Skin epidermis (tissue), 12 donors: ENCODE results near the gene PKP3.
"Not testable (repeated sequence)": the region's sequence is repeated elsewhere in the genome, so short reads cannot be mapped to it uniquely, and the experiment has no call there.

Experiments
- H3K27ac ChIP-seq, 21 experiments: fragments of 200-600 bp; sonication (generic) in 11 of 21; one replicate each; pipeline ENCODE4 v1.5.0; 2020; ENCODE audit warnings: mild to moderate bottlenecking in 3 of 21, inconsistent platforms in 2 of 21, moderate library complexity in 2 of 21
- H3K4me3 ChIP-seq, 7 experiments: fragments of 200-600 bp; sonication (generic) in 2 of 7; one replicate each; pipeline ENCODE4 v1.5.0; 2020; ENCODE audit warnings: inconsistent platforms in 2 of 7, mild to moderate bottlenecking in 2 of 7, moderate library complexity in 1 of 7

The PKP3 gene, protein sequence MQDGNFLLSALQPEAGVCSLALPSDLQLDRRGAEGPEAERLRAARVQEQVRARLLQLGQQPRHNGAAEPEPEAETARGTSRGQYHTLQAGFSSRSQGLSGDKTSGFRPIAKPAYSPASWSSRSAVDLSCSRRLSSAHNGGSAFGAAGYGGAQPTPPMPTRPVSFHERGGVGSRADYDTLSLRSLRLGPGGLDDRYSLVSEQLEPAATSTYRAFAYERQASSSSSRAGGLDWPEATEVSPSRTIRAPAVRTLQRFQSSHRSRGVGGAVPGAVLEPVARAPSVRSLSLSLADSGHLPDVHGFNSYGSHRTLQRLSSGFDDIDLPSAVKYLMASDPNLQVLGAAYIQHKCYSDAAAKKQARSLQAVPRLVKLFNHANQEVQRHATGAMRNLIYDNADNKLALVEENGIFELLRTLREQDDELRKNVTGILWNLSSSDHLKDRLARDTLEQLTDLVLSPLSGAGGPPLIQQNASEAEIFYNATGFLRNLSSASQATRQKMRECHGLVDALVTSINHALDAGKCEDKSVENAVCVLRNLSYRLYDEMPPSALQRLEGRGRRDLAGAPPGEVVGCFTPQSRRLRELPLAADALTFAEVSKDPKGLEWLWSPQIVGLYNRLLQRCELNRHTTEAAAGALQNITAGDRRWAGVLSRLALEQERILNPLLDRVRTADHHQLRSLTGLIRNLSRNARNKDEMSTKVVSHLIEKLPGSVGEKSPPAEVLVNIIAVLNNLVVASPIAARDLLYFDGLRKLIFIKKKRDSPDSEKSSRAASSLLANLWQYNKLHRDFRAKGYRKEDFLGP

DNA sequence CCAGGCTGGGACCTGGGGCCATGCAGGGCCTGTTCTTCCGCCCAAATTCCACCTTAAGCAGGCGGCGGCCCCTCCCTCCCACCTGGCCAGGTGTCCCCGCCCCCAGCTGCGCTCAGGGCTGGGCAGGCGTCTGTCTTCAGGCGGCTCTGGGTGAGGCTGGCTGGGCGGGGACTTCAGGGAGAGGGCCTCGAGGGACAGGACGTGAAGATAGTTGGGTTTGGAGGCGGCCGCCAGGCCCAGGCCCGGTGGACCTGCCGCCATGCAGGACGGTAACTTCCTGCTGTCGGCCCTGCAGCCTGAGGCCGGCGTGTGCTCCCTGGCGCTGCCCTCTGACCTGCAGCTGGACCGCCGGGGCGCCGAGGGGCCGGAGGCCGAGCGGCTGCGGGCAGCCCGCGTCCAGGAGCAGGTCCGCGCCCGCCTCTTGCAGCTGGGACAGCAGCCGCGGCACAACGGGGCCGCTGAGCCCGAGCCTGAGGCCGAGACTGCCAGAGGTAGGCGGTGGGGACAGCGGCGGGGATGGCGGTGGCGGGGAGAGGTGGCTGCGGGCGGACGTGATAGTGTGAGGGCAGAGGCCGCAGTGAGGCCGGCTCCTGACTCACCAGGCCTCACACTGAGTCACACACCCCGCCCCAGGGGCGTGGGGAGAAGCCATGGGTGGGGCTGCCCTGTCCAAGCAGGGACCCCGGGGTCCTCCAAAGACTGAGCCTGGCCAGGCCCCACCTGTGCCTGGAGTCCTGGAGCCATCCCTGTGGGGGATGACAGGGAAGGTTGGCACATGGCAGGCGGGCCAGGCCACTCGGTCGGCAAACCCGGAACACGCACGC, at the start of gene PKP3:
Gene PKP3 (plus strand): TSS at position 176 of the 824 bp plus-strand sequence. CDS start 84 bp downstream, at position 260.
- H3K4me3 ChIP-seq = peak within 1 kb of the TSS; percentile 41 to 55 (median 49)
- peak within 1 kb of the TSS; percentile 63 to 97 (median 92) for H3K27ac ChIP-seq

GRCh38 chr11:344836-345578, 49.0 kb upstream of the PKP3 start:
- Histone ChIP-seq H3K27ac (no peak overlapping the region), H3K4me3 (no peak overlapping the region)

- Histone ChIP-seq H3K27ac (no peak overlapping the region), H3K4me3 (no peak overlapping the region)
Observed at GRCh38 chr11:346529-346928, 47.5 kb upstream of the PKP3 start.

DNA sequence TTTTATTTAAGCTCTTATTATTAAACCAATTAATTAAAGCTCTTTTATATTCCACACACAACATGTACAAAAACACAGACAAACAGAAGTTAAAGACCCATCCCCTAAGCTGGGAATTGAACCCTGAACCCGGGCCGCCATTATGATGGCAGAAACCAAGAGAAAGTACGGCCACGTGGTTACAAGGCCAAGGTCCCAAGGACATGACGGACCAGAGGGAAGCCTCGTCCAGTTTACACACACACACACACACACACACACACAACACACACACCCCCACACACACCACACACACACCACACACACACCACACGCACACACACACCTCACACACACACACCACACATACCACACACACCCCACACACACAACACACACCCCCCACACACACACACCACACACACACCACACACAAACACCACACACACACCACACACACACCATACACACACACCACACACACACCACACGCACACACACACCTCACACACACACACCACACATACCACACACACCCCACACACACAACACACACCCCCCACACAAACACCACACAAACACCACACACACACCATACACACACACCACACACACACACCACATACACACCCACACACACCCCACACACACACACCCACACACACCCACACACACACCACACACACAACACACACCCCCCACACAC, 44.6 kb upstream of the PKP3 start:
- not testable (repeated sequence) for H3K27ac ChIP-seq, H3K4me3 ChIP-seq

DNA sequence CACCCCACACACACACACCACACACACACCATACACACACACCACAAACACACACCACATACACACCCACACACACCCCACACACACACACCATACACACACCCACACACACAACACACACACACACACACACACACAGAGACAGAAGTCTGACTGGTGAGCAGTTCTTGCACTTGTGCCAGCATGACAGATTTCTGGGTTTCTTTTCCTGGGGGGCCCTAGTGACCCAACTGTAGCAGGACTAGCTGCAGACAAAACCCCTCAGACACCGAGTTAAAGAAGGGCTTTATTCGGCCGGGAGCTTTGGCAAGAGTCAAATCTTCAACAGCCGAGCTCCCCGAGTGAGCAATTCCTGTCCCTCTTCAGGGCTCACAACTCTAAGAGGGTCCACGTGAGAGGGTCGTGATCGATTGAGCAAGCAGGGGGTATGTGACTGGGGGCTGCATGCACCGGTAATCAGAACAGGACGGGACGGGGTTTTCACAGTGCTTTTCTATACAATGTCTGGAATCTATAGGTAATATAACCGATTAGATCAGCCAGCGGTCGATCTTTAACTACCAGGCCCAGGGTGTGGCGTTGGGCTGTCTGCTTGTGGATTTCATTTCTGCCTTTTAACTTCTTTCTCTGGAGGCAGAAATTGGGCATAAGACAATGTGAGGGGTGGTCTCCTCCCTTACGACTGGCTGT, 43.8 kb upstream of the PKP3 start:
- H3K27ac ChIP-seq = peak overlapping the region in 12 of 21 experiments; percentile 13 to 76 (median 38)
- not testable (repeated sequence) for H3K4me3 ChIP-seq

DNA sequence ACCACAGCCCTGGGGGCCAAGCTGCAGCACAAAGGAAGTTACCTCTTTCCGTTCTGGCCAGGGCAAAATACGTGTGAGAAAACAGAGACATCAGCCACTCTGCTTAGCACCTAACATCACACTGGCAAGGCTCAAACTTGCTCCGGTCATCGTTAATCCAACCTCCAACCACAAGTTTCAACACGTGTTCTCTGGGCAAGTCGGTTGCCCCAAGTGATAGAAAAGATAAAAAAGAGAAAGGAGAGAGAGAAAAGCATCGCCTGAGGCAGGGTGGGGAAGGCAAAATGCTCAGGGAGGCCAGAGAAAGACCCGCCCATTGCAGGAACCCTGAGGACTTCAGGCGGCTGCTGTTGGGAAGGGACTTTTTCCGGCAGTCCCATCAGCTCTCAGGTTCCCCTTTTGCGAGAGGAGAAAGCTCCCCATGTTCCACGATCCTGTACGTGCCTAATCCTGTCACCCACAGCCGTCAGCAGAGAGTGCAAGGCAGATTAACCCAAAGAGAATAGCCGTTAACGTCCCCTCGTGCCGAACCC, 43.2 kb upstream of the PKP3 start:
- Histone ChIP-seq H3K27ac (peak overlapping the region in 14 of 21 experiments; percentile 10 to 76 (median 38)), H3K4me3 (no peak overlapping the region)

- H3K4me3 ChIP-seq = no peak overlapping the region
- peak overlapping the region in 12 of 21 experiments; percentile 10 to 76 (median 42) for H3K27ac ChIP-seq
Observed at GRCh38 chr11:351411-351810, 42.6 kb upstream of the PKP3 start.

DNA sequence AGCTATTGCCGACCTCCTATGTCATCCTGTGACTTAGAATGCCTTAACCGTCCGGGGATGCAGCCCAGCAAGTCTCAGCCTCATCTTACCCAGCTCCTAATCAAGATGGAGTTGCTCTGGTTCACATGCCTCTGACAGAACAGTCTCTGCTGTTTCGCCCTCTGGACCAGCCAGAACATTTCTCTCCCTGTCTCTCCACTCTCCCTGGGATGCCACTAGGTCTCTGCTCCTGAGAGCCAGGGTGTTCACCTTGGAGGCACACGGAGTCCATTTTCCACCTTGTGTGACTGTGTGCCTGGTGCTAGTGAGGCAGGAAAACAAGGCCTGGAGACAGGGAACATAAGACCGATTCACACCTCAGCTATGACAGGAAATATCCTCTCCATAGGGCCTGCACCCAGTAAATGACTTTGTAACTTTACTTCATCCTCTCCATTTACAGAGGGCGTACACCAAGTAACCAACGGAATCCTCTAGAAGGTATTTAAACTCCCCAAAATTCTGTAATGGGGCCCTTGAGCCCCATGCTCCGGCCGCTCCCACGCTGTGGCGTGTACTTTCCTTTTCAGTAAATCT, 41.5 kb upstream of the PKP3 start:
- H3K27ac ChIP-seq = peak overlapping the region in 18 of 21 experiments; percentile 17 to 100 (median 94)

DNA sequence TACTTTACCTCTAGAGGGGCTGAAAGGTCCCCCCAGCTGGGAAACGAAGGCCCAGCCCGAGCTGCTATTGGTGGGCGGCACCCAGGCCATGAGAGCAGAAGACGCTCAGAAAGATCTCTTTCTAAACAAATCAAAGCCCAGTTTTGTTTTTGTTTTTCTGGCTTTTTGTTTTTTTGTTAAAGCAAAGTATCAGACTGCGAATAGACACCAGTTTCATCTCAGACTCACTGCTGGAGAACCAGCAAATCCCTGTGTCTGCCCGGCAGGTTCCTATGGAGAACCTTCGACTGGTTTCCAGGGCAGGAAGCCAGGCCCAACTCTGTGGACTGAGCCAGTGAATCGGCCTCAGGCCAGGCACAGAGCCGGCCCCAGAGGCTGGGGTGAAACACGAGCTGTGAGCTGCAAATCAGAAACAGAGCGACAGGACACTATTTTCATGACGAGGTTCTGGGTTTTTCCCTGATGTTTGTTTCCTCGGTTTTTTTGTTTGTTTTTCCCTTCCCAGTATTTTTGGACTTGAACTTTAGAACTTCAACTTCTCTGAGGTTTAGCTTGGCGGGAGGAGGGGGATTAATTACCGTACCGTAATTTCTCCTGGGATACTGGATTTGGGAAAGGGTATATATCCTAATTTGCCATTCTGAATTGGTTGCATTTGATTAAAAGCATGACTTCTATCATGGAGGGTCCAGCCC, 40.7 kb upstream of the PKP3 start:
- H3K27ac ChIP-seq = peak overlapping the region in 19 of 21 experiments; percentile 17 to 100 (median 91)
- H3K4me3 ChIP-seq = no peak overlapping the region

More for the DNA sequence above, 41.5 kb upstream of the PKP3 start:
- no peak overlapping the region for H3K4me3 ChIP-seq

DNA sequence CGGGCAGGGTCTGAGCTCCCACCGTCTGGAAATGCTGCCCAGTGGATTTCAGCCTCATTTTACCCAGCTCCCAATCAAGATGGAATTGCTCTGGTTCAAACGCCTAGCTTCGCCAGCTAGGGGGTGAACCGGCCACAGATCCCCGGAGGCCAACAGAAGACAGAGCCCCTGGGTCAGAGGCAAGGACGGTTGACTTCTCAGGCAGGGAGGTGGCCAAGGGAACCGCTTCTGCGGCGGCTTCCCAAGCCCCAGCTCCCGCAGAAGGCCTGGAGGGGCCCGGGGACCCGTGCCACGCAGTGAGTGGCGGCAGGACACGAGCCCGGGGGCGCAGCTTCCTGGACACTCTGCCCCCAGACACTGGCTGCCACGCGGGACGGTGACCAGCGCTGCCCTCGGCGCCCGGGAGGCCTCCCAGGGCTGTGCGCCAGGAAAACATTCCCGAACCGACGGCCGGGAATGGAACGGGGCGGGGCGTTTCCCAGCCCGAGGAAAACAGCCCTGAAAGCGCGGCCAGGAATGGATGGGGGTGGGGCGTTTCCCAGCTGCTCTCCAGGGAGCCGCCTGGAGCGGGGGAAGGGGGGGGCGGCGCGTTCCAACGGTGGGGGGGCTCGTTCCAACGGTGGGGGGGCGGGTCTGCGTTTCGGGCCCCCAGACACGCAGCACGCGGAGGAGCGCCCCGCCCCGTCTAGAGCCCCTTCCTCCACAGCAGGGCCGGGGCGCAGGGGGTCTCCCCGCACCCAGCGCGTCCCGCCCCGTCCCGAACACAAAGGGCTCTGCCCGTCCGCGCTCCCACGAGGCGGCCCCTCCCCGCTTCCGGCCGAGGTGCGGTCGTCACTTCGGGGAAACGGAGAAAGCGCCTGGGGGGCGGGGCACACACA, 38.2 kb upstream of the PKP3 start:
- Histone ChIP-seq H3K4me3 (peak overlapping the region; percentile 13 to 40 (median 31)), H3K27ac (peak overlapping the region; percentile 58 to 100 (median 98))

- Histone ChIP-seq H3K27ac (no peak overlapping the region), H3K4me3 (peak overlapping the region in 1 of 7 experiments; percentile 13)
Observed at GRCh38 chr11:356610-357009, 37.4 kb upstream of the PKP3 start.

GRCh38 chr11:357582-357981, 36.4 kb upstream of the PKP3 start:
- H3K4me3 ChIP-seq = no peak overlapping the region
- no peak overlapping the region for H3K27ac ChIP-seq

DNA sequence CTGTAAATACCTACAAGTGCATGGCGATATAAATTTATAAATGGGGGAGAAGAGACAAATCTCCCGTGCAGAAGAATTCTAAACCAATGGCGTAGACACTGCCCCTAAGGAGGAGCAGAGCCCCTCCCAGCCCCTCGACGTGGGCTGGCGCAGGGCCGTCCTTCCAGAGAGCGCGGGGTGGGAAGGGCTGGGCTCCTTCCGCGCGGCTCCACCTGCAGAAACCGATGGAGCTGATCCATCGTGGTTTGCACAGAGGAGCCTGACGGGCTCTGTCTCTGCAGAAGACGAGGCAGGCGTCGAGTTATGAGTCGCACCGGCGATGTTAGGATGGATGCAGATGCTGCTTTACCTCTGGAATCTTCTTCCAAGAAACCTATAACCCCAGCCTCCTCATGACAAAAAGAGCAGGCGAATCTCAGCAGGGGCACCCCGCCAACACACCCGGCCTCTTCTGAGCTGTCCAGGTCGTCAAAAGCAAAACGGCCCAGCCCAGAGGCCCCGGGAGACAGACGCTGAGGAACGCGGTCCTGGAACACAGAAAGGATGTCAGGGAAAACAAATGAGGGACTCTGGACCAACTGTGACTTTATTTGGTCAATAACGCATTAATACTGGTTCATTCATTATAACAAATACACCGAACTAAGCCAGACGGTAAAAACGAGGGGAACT, 35.7 kb upstream of the PKP3 start:
- Histone ChIP-seq H3K27ac (no peak overlapping the region), H3K4me3 (no peak overlapping the region)

DNA sequence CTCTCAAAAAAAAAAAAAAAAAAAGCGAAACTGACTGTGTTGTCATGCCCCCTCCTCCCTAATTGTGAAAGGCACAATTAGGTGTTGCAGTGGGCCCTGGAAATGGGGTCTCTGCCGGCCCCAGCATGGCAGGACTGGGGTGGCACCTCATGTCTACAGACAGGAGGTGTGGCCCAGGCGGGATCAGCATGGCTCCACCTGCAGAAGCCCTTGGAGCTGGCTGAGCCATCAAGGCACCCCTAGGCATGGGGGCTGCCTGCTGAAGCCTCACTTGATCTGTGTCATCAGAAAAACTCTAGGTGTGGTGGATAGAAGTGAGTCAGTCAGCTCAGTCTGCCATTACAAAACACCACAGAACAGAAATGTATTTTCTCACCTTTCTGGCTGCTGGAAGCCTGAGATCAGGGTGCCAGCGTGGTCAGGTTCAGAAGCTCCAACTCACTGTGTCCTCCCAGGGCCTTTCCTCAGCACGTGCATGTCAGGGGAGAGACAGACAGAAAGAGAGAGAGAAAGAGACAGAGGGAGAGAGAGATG, 34.8 kb upstream of the PKP3 start:
- no peak overlapping the region for H3K4me3 ChIP-seq
- H3K27ac ChIP-seq = no peak overlapping the region
